NCI-H1092 (cell line): ENCODE results near the gene PAGE4.
A peak's percentile ranks its signal among the peaks of the same experiment; 100 is the strongest.

Source experiments
- DNase-seq: peaks from one replicate; lab custom pipeline; 2025; lab: John Stamatoyannopoulos, UW

PAGE4 gene

DNA sequence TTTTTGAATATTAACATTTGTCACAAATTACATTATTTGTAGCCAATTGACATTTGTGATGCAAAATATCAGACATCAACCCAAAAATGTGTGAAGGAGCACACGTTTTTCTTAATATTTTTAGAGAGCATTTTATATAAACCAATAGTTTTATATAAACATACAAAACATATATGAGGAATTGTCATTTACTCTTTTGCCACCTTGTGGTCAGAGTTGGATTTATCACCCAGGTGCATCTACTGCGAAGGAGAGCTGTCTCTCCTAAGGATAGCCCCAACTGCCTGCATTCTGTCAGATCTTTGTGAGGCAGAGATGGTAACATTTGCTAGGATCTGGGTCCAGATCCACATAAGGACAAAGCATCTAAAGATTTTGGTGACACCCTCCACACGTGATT, 47.6 kb downstream of the PAGE4 start:
- peak; percentile 59 for DNase-seq

DNA sequence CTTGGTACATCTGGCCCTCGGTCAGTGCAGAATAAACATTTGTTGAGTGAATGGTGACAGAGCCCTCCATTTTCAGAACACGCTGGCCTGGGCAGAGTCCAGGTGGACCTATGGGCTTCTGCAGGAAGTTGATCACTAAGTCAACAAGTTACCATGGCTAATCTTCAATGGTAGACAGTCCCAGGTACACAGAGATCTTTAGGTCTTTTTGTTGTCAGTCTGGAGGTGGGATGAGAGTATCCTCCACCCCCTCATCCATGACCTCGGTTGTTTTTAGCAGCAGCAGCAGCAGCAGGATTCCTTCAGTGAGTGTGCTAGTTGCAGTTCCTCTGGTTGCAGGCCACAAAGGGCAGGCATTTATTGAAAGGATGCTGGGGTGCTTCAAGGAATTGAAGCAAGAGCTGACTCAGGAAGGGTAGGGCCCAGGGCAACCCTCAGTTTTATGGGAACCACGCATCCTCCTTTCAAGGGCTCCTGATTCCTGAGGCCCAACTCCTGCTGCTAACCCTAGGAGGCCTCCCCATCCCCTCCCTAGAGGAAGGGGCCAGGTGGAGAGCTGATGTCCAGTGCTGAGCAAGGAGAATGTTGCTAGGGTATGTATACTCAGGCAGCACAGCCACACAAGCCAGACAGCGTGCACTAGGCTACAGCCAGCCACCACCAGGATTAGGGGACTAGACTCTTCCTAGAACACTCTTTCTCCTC, 48.4 kb downstream of the PAGE4 start:
- no peak for DNase-seq

DNA sequence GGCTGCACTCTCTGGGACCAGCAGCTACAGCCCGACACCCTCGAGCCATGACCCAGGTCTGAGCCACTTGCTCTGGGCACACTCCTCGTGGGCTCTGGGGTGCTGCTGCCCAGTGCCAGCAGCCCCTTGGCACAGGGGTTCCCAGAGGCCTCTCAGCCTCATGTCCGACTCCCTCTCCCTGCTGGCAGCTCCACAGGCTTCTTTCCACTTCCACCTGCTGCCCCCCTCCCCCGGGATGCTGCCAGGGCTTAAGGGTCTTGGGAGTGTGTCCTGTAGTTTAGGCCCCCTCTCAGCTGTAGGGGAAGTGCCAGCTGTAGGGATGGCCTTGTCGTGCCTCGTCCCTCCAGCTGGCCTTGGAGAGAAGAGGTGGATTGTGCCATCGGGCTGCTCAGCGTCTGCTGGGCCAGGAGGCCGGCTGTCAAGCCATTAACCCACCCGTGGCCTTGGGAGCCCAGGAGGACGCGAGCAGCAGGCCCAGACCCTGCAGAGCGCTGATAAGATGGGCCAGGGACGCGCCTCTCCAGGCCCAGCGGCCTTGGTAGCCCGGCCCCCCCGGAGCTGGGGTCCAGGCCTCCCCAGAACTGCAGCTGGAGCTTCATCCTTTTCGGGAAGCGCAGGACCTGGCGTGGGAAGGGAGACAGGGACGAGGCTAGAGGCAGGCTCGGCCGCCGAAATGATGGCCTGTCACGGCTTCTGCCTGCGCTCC, 49.2 kb downstream of the PAGE4 start:
- no peak for DNase-seq

DNA sequence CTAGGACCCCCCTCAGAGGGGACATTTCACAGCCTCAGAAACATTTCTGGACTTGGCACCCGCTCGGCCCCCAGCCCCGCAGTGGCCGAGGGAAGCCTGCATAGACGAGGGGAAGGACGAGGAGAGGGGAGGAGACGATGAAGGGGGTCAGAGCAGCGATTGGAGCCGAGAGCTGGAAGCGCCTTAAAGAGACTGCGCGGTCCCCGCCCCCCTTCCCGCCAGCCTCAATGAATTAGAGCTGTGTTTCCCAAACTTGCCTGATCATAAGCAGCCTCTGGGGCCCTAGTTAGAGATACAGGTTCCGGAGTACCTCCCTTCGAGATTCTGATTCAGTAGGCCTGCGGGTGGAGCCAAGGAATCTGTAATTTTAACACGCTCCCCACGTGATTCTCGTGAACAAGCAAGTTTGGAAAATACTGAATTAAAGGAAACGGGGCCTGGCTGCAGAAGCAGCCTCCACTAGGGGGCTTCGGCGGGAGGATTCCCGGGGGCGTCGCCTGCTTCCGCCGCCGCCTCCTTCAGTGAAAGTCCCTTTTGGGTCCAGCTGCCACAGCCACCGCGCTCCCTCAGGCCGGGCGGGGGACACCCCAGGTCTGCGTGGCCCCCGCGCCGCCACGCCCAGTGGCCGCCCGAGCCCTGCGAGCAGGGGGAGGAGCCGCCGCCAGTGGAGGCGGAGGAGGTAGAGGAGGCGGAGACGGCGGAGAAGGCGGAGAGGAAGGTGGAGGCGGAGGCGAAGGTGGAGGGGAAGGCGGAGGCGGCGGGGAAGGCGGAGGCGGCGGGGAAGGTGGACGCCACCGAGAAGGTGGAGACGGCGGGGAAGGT, 49.9 kb downstream of the PAGE4 start, which contains the start of gene USP27X:
TSS of gene USP27X (plus strand) at position 651 of the 822 bp plus-strand sequence. CDS start 824 bp downstream, outside the sequence.
- peak; percentile 88 for DNase-seq

DNA sequence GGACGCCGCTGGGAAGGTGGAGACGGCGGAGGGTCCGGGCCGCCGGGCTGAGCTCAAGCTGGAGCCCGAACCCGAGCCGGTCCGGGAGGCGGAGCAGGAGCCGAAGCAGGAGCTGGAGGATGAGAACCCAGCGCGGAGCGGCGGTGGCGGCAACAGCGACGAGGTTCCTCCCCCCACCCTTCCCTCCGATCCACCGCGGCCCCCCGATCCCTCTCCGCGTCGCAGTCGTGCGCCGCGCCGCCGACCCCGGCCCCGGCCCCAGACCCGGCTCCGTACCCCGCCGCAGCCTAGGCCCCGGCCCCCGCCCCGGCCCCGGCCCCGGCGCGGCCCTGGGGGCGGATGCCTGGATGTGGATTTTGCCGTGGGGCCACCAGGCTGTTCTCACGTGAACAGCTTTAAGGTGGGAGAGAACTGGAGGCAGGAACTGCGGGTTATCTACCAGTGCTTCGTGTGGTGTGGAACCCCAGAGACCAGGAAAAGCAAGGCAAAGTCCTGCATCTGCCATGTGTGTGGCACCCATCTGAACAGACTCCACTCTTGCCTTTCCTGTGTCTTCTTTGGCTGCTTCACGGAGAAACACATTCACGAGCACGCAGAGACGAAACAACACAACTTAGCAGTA, 50.7 kb downstream of the PAGE4 start:
- no peak for DNase-seq

DNA sequence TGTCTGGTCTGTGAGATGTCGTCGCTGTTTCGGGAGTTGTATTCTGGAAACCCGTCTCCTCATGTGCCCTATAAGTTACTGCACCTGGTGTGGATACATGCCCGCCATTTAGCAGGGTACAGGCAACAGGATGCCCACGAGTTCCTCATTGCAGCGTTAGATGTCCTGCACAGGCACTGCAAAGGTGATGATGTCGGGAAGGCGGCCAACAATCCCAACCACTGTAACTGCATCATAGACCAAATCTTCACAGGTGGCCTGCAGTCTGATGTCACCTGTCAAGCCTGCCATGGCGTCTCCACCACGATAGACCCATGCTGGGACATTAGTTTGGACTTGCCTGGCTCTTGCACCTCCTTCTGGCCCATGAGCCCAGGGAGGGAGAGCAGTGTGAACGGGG, 51.6 kb downstream of the PAGE4 start:
- no peak for DNase-seq
